H7 (cell line): Measurements from ENCODE around the gene KRT82. TPM values are rescaled to one million over a fixed set of nuclear protein-coding genes. Genes with fewer than 3 reads are reported as not detected.
"Not testable (repeated sequence)": the region's sequence is repeated elsewhere in the genome, so short reads cannot be mapped to it uniquely, and the experiment has no call there.

Source experiments
- DNase-seq: peaks from one replicate; pipeline ENCODE4 v3.0.0; 2012
- H3K27me3 ChIP-seq: 2 replicates; pipeline ENCODE4 v1.6.0; 2011; ENCODE audit warnings: mild to moderate bottlenecking, low read length; ENCODE audit not compliant: control insufficient read depth, insufficient read depth
- H3K36me3 ChIP-seq: replicated peaks from 2 replicates; pipeline ENCODE4 v1.5.1; 2011; ENCODE audit warnings: low read length; ENCODE audit not compliant: control insufficient read depth, insufficient read depth
- H3K4me3 ChIP-seq: 2 replicates; pipeline ENCODE4 v1.5.1; 2011; ENCODE audit warnings: low read depth, mild to moderate bottlenecking, control low read depth, low read length, moderate library complexity; ENCODE audit not compliant: insufficient read depth
- total RNA-seq: library from RNA; depleted of rRNA; stranded (reverse); fragments of >200 nt; shearing (Covaris generic); gene quantifications from 2 replicates; pipeline ENCODE4 v1.2.3, GENCODE V29; 2014

Gene KRT82
- total RNA-seq, 1 experiment from 2014 or later, result not detected

GRCh38 chr12:52410589-52411248 lies 4.6 kb upstream of the KRT82 start:
- H3K4me3 ChIP-seq, H3K27me3 ChIP-seq, H3K36me3 ChIP-seq, DNase-seq: not testable (repeated sequence)

GRCh38 chr12:52407918-52408317 lies 1.8 kb upstream of the KRT82 start:
- H3K36me3 ChIP-seq, result no peaks in the 10 kb centered on the region
- H3K27me3 ChIP-seq, result no peaks in the 10 kb centered on the region
- peak; percentile 59 for DNase-seq
- no peak overlapping the region for H3K4me3 ChIP-seq

DNA sequence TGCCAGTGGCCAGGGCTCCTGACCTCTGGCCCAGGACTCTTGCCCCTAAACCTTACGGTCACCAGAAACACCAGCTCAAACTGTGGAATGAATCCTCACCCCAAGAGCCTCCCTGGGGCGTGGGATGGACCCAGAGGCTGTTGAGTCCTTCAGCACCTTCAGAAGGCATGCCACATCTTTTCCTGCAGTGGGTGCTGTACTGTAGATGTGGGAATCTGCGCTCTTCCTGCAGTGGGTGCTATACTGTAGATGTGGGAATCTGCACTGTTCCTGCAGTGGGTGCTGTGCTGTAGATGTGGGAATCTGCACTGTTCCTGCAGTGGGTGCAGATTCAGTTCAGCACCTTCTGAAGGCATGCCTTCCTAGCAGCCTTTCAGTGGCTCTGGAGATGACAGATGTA lies 1.2 kb downstream of the KRT82 start:
- no peaks in the 10 kb centered on the region for H3K36me3 ChIP-seq
- DNase-seq, result no peak
- no peak overlapping the region for H3K4me3 ChIP-seq
- H3K27me3 ChIP-seq, result no peaks in the 10 kb centered on the region

DNA sequence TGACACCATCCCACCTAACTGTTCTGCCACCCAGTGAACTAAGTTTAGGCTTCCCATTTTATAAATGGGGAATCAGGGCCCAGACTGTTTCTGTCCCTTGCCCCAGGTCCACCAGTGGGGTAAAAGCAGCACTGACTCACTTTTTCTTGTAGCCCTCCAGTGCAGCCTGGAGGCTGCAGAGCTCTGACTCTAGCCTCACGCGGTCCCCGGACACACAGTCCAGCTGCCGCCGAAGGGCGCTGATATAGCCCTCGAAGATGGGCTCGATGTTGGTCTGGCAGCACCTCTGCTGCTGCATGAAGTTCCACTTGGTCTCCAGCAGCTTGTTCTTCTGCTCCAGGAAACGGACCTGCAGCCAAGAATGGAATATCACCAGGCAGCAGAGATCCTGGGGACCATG lies 2.6 kb downstream of the KRT82 start:
- DNase-seq, result no peak
- no peak overlapping the region for H3K4me3 ChIP-seq
- H3K27me3 ChIP-seq, result no peaks in the 10 kb centered on the region
- no peaks in the 10 kb centered on the region for H3K36me3 ChIP-seq

DNA sequence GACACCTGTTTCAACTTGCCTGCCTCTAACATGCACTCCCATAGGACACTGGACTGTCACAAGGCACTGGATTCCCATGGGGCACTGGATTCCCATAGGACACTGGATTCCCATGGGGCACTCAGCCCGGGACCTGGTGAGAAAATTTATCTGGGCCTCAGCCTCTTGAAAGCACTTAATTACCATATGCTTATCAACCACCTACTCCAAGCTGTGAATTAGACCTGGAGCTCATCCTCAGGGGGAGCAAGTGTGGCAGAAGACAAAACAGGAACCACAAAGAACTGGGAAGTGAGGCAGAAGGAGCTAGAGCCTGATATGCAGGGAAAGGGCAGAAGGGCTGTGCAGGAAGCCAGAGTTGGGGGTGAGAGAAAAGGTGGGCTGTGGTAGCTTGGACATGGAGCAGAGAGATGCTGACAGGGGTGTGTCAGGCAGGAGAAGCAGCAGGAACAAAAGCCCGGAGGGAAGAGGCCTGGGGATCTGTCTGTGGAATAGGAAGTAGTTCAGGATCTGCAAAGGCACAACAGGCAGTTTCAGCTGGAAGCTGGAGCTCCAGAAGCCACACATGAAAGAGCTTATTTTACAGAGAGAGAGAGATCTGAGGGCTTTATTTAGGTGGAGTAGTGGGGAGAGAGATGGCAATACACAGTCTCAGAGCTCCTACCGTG lies 3.1 kb downstream of the KRT82 start:
- H3K4me3 ChIP-seq, result no peak overlapping the region
- no peaks in the 10 kb centered on the region for H3K36me3 ChIP-seq
- DNase-seq, result peak; percentile 71
- no peaks in the 10 kb centered on the region for H3K27me3 ChIP-seq

- Histone ChIP-seq H3K36me3 (no peaks in the 10 kb centered on the region), H3K27me3 (no peaks in the 10 kb centered on the region), H3K4me3 (no peak overlapping the region)
- DNase-seq, result no peak
These were observed 3.8 kb downstream of the KRT82 start for GRCh38 chr12:52402377-52402776.

GRCh38 chr12:52401926-52402325 lies 4.2 kb downstream of the KRT82 start:
- DNase-seq, result no peak
- Histone ChIP-seq H3K27me3 (no peaks in the 10 kb centered on the region), H3K4me3 (no peak overlapping the region), H3K36me3 (no peaks in the 10 kb centered on the region)

DNA sequence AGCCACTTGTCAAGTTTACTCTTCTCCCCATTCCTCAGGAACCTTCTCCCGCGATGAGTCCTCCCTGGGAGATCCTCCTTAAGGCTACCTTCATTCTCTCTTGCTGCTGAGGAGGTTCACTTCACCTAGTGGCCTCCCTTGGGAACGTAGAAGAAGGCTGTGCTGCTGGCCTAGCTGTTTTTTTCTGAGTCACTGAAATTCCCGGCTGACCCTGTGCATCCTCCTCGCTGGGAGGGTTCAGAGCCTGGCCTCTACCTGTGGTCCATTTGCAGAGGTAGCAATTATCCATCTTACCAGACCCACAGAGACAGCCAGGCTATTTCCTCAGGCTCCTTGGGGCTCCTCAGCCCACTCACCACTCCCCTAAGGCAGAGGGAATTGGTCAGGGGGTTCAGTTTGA lies 4.6 kb downstream of the KRT82 start:
- Histone ChIP-seq H3K4me3 (no peak overlapping the region), H3K27me3 (no peaks in the 10 kb centered on the region), H3K36me3 (no peaks in the 10 kb centered on the region)
- no peak for DNase-seq

DNA sequence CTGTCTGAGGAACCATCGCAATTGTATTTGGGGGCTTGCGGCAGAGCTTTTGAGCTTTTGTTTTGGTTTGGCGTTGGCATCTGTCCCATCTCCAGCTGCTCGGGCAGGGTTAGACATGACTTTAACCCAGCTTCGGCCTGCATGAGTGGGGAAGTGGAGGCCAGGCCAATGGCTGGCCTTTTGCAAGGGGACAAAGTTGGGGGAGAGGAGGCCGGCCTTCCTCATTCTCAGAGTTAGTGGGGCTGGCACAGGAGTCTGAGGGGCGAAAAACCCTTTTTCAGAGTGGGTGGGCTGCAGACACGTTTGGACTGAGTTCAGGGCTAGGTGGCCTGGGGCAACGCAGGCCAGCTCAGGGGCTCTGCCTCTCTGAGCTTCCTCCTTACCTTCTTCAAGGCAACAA lies 5.2 kb downstream of the KRT82 start:
- Histone ChIP-seq H3K27me3 (no peaks in the 10 kb centered on the region), H3K4me3 (no peak overlapping the region), H3K36me3 (no peaks in the 10 kb centered on the region)
- DNase-seq, result no peak

GRCh38 chr12:52399756-52400155 lies 6.4 kb downstream of the KRT82 start:
- no peak overlapping the region for H3K4me3 ChIP-seq
- no peaks in the 10 kb centered on the region for H3K36me3 ChIP-seq
- no peak for DNase-seq
- H3K27me3 ChIP-seq, result no peaks in the 10 kb centered on the region

- Histone ChIP-seq H3K4me3 (no peak overlapping the region), H3K27me3 (no peaks in the 10 kb centered on the region), H3K36me3 (no peaks in the 10 kb centered on the region)
- DNase-seq, result no peak
These were observed 8.0 kb downstream of the KRT82 start for GRCh38 chr12:52398176-52398575.

GRCh38 chr12:52396656-52397055 lies 9.5 kb downstream of the KRT82 start:
- DNase-seq, result no peak
- H3K27me3 ChIP-seq, result no peaks in the 10 kb centered on the region
- H3K36me3 ChIP-seq, result no peaks in the 10 kb centered on the region
- H3K4me3 ChIP-seq, result no peak overlapping the region

- Histone ChIP-seq H3K27me3 (no peaks in the 10 kb centered on the region), H3K4me3 (no peak overlapping the region), H3K36me3 (no peaks in the 10 kb centered on the region)
- DNase-seq, result peak; percentile 96
These were observed 10.2 kb downstream of the KRT82 start for GRCh38 chr12:52395761-52396434.

DNA sequence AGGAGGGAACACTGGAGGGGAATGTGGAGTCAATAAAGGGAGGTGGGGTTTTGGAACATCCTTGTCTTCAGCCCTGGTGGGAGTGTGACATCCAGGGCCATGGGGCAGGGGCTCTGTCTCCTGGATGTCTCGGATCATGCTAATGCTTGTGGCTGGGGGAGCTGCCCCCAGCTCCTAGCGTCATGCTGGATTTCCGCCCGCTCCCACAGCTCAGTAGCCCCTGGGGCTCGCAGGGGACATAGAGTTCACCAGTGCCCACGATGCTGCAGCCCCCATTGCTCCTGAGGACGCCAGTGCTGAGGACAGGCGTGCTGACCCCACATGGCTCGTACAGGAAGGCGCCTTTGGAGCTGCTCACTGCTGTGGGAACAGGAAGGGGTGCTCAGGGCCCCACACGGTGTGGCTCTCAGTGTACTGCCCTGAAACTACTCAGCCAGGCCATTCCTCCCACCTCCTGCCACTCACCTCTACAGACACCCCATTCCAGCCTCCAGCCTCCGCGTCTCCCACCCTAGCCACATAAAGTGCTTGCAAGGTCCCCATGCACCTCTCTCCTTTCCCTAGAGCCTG lies 11.2 kb downstream of the KRT82 start:
- H3K4me3 ChIP-seq, result no peak overlapping the region
- H3K36me3 ChIP-seq, result no peaks in the 10 kb centered on the region
- no peaks in the 10 kb centered on the region for H3K27me3 ChIP-seq
- DNase-seq, result no peak

DNA sequence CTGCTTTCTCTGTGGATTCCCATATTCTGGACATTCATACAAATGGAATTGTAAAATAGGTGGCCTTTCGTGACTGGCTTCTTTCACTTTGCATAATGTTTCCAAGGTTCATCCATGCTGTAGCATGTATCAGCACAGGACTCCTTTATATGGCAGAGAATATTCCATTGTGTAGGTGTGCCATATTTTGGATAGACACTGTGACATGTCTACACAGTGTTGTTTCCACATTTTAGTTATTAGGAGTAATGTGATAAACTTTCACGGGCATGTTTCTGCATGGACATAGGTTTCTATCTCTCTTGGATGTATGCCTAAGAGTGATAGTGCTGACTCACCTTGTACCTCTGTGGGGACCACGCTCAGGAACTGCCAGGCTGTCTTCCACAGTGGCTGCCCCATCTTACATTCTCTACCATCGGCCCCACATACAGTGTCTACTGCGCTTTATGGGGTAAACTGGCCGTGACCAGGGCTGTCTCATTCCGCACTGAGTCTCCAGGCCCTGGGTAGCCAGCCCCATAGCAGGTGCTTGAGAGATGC lies 13.6 kb downstream of the KRT82 start:
- Histone ChIP-seq H3K4me3 (no peak overlapping the region), H3K36me3 (no peaks in the 10 kb centered on the region), H3K27me3 (no peaks in the 10 kb centered on the region)
- no peak for DNase-seq
